ENCODE results near the gene PRPF18. TPM values are rescaled to one million over a fixed set of nuclear protein-coding genes. Genes with fewer than 3 reads are reported as not detected.
"Not testable (repeated sequence)": the region's sequence is repeated elsewhere in the genome, so short reads cannot be mapped to it uniquely, and the experiment has no call there.

PRPF18 gene
- total RNA-seq = 10 to 100 TPM; 24.5 to 26.9 (median 24.5) TPM

GRCh38 chr10:13586676-13587355 lies at the start of gene PRPF18:
TSS of gene PRPF18 (plus strand) at chr10:13586965. CDS start at chr10:13587087, 122 bp downstream.
- H3K9me3 Mint-ChIP-seq = no peaks in the 10 kb centered on the region
- peaks cover 5% of the 10 kb centered on the region for H3K36me3 Mint-ChIP-seq (ENCODE audit: insufficient read depth)
- DNase-seq (peak; percentile 91), ATAC-seq (peak; percentile 99 to 100)
- peak within 1 kb of the TSS; percentile 99 for H3K4me3 Mint-ChIP-seq
- H3K27me3 Mint-ChIP-seq (ENCODE audit: low read depth) = peaks cover 19% of the 10 kb centered on the region
- H3K4me1 Mint-ChIP-seq (ENCODE audit: low read depth) = peaks cover 31% of the 10 kb centered on the region

GRCh38 chr10:13537985-13538384 lies 48.8 kb upstream of the PRPF18 start:
- not testable (repeated sequence) for ATAC-seq; H3K36me3 Mint-ChIP-seq (ENCODE audit: insufficient read depth); DNase-seq; H3K4me1 Mint-ChIP-seq (ENCODE audit: low read depth); H3K9me3 Mint-ChIP-seq; H3K4me3 Mint-ChIP-seq
- H3K27me3 Mint-ChIP-seq (ENCODE audit: low read depth) = peaks cover 45% of the 10 kb centered on the region

- H3K36me3 Mint-ChIP-seq (ENCODE audit: insufficient read depth) = no peaks in the 10 kb centered on the region
- ATAC-seq (no peak), DNase-seq (no peak)
- peaks cover 46% of the 10 kb centered on the region for H3K27me3 Mint-ChIP-seq (ENCODE audit: low read depth)
- H3K4me3 Mint-ChIP-seq = no peak overlapping the region
- no peaks in the 10 kb centered on the region for H3K4me1 Mint-ChIP-seq (ENCODE audit: low read depth)
- no peaks in the 10 kb centered on the region for H3K9me3 Mint-ChIP-seq
These were observed 44.2 kb upstream of the PRPF18 start for GRCh38 chr10:13542533-13542932.

- H3K4me1 Mint-ChIP-seq (ENCODE audit: low read depth) = no peaks in the 10 kb centered on the region
- H3K36me3 Mint-ChIP-seq (ENCODE audit: insufficient read depth) = no peaks in the 10 kb centered on the region
- H3K27me3 Mint-ChIP-seq (ENCODE audit: low read depth) = peaks cover 24% of the 10 kb centered on the region
- ATAC-seq (no peak), DNase-seq (no peak)
- H3K4me3 Mint-ChIP-seq = no peak overlapping the region
- peaks cover 25% of the 10 kb centered on the region for H3K9me3 Mint-ChIP-seq
These were observed 36.0 kb upstream of the PRPF18 start for GRCh38 chr10:13550802-13551201.

- Mint-ChIP-seq H3K4me3 (no peak overlapping the region), H3K36me3 (ENCODE audit: insufficient read depth) (no peaks in the 10 kb centered on the region), H3K27me3 (ENCODE audit: low read depth) (peaks cover 11% of the 10 kb centered on the region), H3K4me1 (ENCODE audit: low read depth) (peaks cover 2% of the 10 kb centered on the region), H3K9me3 (peaks cover 5% of the 10 kb centered on the region)
- DNase-seq = no peak
- no peak for ATAC-seq
These were observed 30.8 kb upstream of the PRPF18 start for GRCh38 chr10:13555884-13556510.

- no peaks in the 10 kb centered on the region for H3K9me3 Mint-ChIP-seq
- no peaks in the 10 kb centered on the region for H3K36me3 Mint-ChIP-seq (ENCODE audit: insufficient read depth)
- H3K27me3 Mint-ChIP-seq (ENCODE audit: low read depth) = peaks cover 2% of the 10 kb centered on the region
- no peak overlapping the region for H3K4me3 Mint-ChIP-seq
- peaks cover 2% of the 10 kb centered on the region for H3K4me1 Mint-ChIP-seq (ENCODE audit: low read depth)
- DNase-seq = no peak
- no peak for ATAC-seq
These were observed 27.6 kb upstream of the PRPF18 start for GRCh38 chr10:13559124-13559700.

- Mint-ChIP-seq H3K4me1 (ENCODE audit: low read depth) (peaks cover 2% of the 10 kb centered on the region), H3K27me3 (ENCODE audit: low read depth) (peaks cover 2% of the 10 kb centered on the region), H3K36me3 (ENCODE audit: insufficient read depth) (no peaks in the 10 kb centered on the region), H3K4me3 (no peak overlapping the region), H3K9me3 (no peaks in the 10 kb centered on the region)
- ATAC-seq = no peak
- no peak for DNase-seq
These were observed 26.2 kb upstream of the PRPF18 start for GRCh38 chr10:13560597-13560996.

- Mint-ChIP-seq H3K4me1 (ENCODE audit: low read depth) (no peaks in the 10 kb centered on the region), H3K9me3 (no peaks in the 10 kb centered on the region), H3K36me3 (ENCODE audit: insufficient read depth) (no peaks in the 10 kb centered on the region), H3K4me3 (no peak overlapping the region), H3K27me3 (ENCODE audit: low read depth) (peaks cover 5% of the 10 kb centered on the region)
- no peak for DNase-seq
- ATAC-seq = no peak
These were observed 23.0 kb upstream of the PRPF18 start for GRCh38 chr10:13563481-13564445.

GRCh38 chr10:13564576-13564975 lies 22.2 kb upstream of the PRPF18 start:
- no peak for DNase-seq
- ATAC-seq = no peak
- H3K4me3 Mint-ChIP-seq = no peak overlapping the region
- no peaks in the 10 kb centered on the region for H3K9me3 Mint-ChIP-seq
- no peaks in the 10 kb centered on the region for H3K4me1 Mint-ChIP-seq (ENCODE audit: low read depth)
- no peaks in the 10 kb centered on the region for H3K36me3 Mint-ChIP-seq (ENCODE audit: insufficient read depth)
- H3K27me3 Mint-ChIP-seq (ENCODE audit: low read depth) = peaks cover 8% of the 10 kb centered on the region

GRCh38 chr10:13567030-13567429 lies 19.7 kb upstream of the PRPF18 start:
- Mint-ChIP-seq H3K4me1 (ENCODE audit: low read depth) (no peaks in the 10 kb centered on the region), H3K27me3 (ENCODE audit: low read depth) (peaks cover 7% of the 10 kb centered on the region), H3K36me3 (ENCODE audit: insufficient read depth) (no peaks in the 10 kb centered on the region), H3K9me3 (no peaks in the 10 kb centered on the region), H3K4me3 (no peak overlapping the region)
- ATAC-seq (no peak), DNase-seq (no peak)

GRCh38 chr10:13571541-13571940 lies 15.2 kb upstream of the PRPF18 start:
- Mint-ChIP-seq H3K36me3 (ENCODE audit: insufficient read depth) (no peaks in the 10 kb centered on the region), H3K4me1 (ENCODE audit: low read depth) (peaks cover 1% of the 10 kb centered on the region), H3K9me3 (peaks cover 12% of the 10 kb centered on the region), H3K27me3 (ENCODE audit: low read depth) (peaks cover 23% of the 10 kb centered on the region), H3K4me3 (no peak overlapping the region)
- no peak for DNase-seq
- ATAC-seq = no peak

GRCh38 chr10:13573960-13574359 lies 12.8 kb upstream of the PRPF18 start:
- H3K36me3 Mint-ChIP-seq (ENCODE audit: insufficient read depth) = no peaks in the 10 kb centered on the region
- H3K4me1 Mint-ChIP-seq (ENCODE audit: low read depth) = peaks cover 1% of the 10 kb centered on the region
- peaks cover 12% of the 10 kb centered on the region for H3K9me3 Mint-ChIP-seq
- no peak overlapping the region for H3K4me3 Mint-ChIP-seq
- ATAC-seq = no peak
- DNase-seq = no peak
- peaks cover 31% of the 10 kb centered on the region for H3K27me3 Mint-ChIP-seq (ENCODE audit: low read depth)

GRCh38 chr10:13585195-13585751 lies 1.5 kb upstream of the PRPF18 start:
- H3K4me3 Mint-ChIP-seq = no peak overlapping the region
- peaks cover 2% of the 10 kb centered on the region for H3K36me3 Mint-ChIP-seq (ENCODE audit: insufficient read depth)
- H3K4me1 Mint-ChIP-seq (ENCODE audit: low read depth) = peaks cover 28% of the 10 kb centered on the region
- peaks cover 31% of the 10 kb centered on the region for H3K27me3 Mint-ChIP-seq (ENCODE audit: low read depth)
- ATAC-seq = no peak
- no peak for DNase-seq
- no peaks in the 10 kb centered on the region for H3K9me3 Mint-ChIP-seq

- peaks cover 2% of the 10 kb centered on the region for H3K36me3 Mint-ChIP-seq (ENCODE audit: insufficient read depth)
- H3K4me3 Mint-ChIP-seq = no peak overlapping the region
- peaks cover 25% of the 10 kb centered on the region for H3K27me3 Mint-ChIP-seq (ENCODE audit: low read depth)
- no peaks in the 10 kb centered on the region for H3K9me3 Mint-ChIP-seq
- DNase-seq (no peak), ATAC-seq (no peak)
- peaks cover 30% of the 10 kb centered on the region for H3K4me1 Mint-ChIP-seq (ENCODE audit: low read depth)
These were observed 822 bp upstream of the PRPF18 start for GRCh38 chr10:13585943-13586342.

All from activated T-cell treated with anti-CD3 and anti-CD28 coated beads, Interleukin-2, amount 50 U/mL, for 4 hours (primary cell).